ENCODE measurements around the gene PCGF6.

Gene PCGF6

GRCh38 chr10:103284170-103284569 lies 66.8 kb downstream of the PCGF6 start:
- DNase-seq (ENCODE audit: low read depth): peak; percentile 75
- TF ChIP-seq, protein P1, sequence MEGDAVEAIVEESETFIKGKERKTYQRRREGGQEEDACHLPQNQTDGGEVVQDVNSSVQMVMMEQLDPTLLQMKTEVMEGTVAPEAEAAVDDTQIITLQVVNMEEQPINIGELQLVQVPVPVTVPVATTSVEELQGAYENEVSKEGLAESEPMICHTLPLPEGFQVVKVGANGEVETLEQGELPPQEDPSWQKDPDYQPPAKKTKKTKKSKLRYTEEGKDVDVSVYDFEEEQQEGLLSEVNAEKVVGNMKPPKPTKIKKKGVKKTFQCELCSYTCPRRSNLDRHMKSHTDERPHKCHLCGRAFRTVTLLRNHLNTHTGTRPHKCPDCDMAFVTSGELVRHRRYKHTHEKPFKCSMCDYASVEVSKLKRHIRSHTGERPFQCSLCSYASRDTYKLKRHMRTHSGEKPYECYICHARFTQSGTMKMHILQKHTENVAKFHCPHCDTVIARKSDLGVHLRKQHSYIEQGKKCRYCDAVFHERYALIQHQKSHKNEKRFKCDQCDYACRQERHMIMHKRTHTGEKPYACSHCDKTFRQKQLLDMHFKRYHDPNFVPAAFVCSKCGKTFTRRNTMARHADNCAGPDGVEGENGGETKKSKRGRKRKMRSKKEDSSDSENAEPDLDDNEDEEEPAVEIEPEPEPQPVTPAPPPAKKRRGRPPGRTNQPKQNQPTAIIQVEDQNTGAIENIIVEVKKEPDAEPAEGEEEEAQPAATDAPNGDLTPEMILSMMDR (conservative IDR thresholded peaks at IDR 0.05; ENCODE audit: control insufficient read depth, insufficient read depth, low read depth, low read length): no peak

DNA sequence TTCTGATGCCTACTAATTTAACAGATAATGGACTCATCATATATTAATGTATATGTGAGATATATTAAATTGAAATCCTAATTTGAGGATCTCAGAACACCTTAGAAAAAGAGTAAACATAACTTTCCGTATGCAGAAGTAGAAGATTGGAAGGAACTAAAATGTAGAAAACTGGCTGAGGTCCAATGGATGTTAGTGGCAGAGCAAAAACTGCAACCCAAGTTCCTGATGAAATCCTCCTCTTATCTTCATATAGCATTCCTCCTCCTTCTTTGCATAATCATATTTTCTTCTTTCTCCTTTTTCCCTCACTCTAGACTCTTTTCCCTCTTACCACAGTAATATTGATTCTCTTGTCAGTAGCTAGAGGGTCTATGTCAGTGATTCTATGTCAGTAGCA lies 68.0 kb downstream of the PCGF6 start:
- DNase-seq (ENCODE audit: low read depth): no peak
- TF ChIP-seq, protein P1 (conservative IDR thresholded peaks at IDR 0.05; ENCODE audit: control insufficient read depth, insufficient read depth, low read depth, low read length): no peak
- no peak overlapping the region for H3K4me3 ChIP-seq (ENCODE audit: control insufficient read depth, low read depth, low read length)

More at GRCh38 chr10:103284170-103284569, 66.8 kb downstream of the PCGF6 start:
- no peak overlapping the region for H3K4me3 ChIP-seq (ENCODE audit: control insufficient read depth, low read depth, low read length)

DNA sequence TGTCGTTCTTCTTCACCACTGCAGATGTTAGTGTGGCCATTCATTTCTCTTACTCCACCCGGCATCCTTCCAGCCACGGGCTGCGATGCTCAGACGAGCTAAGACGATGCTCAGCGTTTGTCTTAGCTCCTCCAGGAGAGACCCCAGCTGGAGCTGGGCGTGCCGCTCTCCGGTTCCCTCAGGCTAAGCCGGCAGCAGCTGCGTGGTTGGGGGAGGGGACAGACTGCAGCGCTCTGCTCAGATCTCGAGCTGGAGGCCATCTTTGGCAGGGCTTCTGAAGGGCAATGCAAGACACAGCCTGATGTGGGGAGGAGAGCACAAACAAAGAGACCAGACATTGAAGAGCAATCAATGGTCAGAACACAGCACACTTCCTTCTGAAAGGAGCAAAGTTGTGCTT lies 69.2 kb downstream of the PCGF6 start:
- H3K4me3 ChIP-seq (ENCODE audit: control insufficient read depth, low read depth, low read length): no peak overlapping the region
- no peak for DNase-seq (ENCODE audit: low read depth)
- TF ChIP-seq, protein P1 (conservative IDR thresholded peaks at IDR 0.05; ENCODE audit: control insufficient read depth, insufficient read depth, low read depth, low read length): no peak

- no peak for DNase-seq (ENCODE audit: low read depth)
- H3K4me3 ChIP-seq (ENCODE audit: control insufficient read depth, low read depth, low read length): no peak overlapping the region
- TF ChIP-seq, protein P1 (conservative IDR thresholded peaks at IDR 0.05; ENCODE audit: control insufficient read depth, insufficient read depth, low read depth, low read length): no peak
Measured at GRCh38 chr10:103280506-103280905, 70.4 kb downstream of the PCGF6 start.

DNA sequence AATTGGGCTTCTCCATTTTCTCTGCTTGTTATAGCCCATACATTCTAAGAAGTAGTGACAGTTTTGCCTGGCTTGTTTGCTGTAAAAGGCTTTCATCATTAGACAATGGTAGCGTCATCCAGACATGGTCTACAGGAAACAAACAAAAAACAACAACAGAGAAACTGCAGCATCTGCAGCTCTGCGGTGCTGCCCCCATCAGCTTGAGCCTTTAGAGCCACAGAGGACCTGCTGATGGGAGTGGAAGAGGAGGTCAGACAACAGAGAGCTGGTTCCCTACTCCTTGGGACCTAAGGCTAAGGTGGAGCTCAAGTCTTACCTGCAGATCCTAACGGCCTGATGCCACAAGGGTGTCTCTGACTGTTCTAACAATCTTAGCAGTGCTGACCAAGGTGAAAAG lies 70.9 kb downstream of the PCGF6 start:
- TF ChIP-seq, protein P1 (conservative IDR thresholded peaks at IDR 0.05; ENCODE audit: control insufficient read depth, insufficient read depth, low read depth, low read length): no peak

GRCh38 chr10:103278862-103279298 lies 72.1 kb downstream of the PCGF6 start:
- H3K4me3 ChIP-seq (ENCODE audit: control insufficient read depth, low read depth, low read length): no peak overlapping the region
- TF ChIP-seq, protein P1 (conservative IDR thresholded peaks at IDR 0.05; ENCODE audit: control insufficient read depth, insufficient read depth, low read depth, low read length): no peak
- DNase-seq (ENCODE audit: low read depth): peak; percentile 48

More for the DNA sequence above, 70.9 kb downstream of the PCGF6 start:
- no peak for DNase-seq (ENCODE audit: low read depth)
- H3K4me3 ChIP-seq (ENCODE audit: control insufficient read depth, low read depth, low read length): no peak overlapping the region

DNA sequence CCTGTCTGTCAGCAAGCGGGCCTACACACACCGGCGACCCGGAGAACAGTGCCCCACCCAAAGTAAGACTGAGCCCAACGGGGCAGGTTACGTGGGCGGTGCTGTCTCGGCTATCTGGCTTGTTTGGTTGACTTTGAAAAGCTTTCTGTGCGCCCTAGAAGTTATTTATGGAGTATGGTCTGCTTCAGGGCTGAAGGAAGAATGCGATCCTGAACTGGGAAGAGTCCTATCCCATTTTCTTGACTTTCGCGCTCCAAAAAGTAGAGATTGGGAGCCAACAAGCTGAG lies 72.5 kb downstream of the PCGF6 start:
- no peak overlapping the region for H3K4me3 ChIP-seq (ENCODE audit: control insufficient read depth, low read depth, low read length)
- DNase-seq (ENCODE audit: low read depth): no peak
- TF ChIP-seq, protein P1 (conservative IDR thresholded peaks at IDR 0.05; ENCODE audit: control insufficient read depth, insufficient read depth, low read depth, low read length): no peak

All from fibroblast of mammary gland (primary cell).